Adrenal gland (tissue), 12 donors: ENCODE measurements around the gene PRDM15. TPM values are rescaled to one million over a fixed set of nuclear protein-coding genes. Genes with fewer than 3 reads are reported as not detected.

Experiments
- DNase-seq, 7 donors: peaks; one replicate each; pipeline ENCODE4 v3.0.0-alpha.2; 2019 to 2020
- H3K27ac ChIP-seq, 5 donors: fragments of 200-600 bp; sonication (generic) in 4 of 5; 1 replicate in 3 of 5; 2 replicates in 2 of 5; pipeline versions ENCODE4 v1.5.1 to v1.8.0; 2016 to 2020; ENCODE audit warnings: mild to moderate bottlenecking in 1 of 5
- H3K27me3 ChIP-seq: fragments of 200-600 bp; 2 replicates; pipeline ENCODE4 v1.8.0; 2021
- H3K36me3 ChIP-seq, 2 donors: fragments of 200-600 bp; replicated peaks in 1 of 2; 1 replicate in 1 of 2; 2 replicates in 1 of 2; pipeline versions ENCODE4 v1.5.1 to v1.8.0; 2018 to 2022
- H3K4me1 ChIP-seq, 2 donors: fragments of 200-600 bp; replicated peaks in 1 of 2; 1 replicate in 1 of 2; 2 replicates in 1 of 2; pipeline versions ENCODE4 v1.5.1 to v1.8.0; 2018 to 2021
- H3K4me3 ChIP-seq, 4 donors: fragments of 200-600 bp; sonication (generic) in 3 of 4; one replicate each; pipeline ENCODE4 v1.5.1; 2016 to 2018
- H3K9me3 ChIP-seq, 3 donors: fragments of 200-600 bp; sonication (generic) in 1 of 3; replicated peaks in 1 of 3; 1 replicate in 2 of 3; 2 replicates in 1 of 3; pipeline versions ENCODE4 v1.5.1 to v1.8.0; 2016 to 2021
- CTCF ChIP-seq, 6 experiments: fragments of 450-650 bp in 4 of 6; fragments of 200-600 bp in 2 of 6; sonication (generic) in 1 of 6; IDR thresholded peaks; 1 replicate in 5 of 6; 2 replicates in 1 of 6; pipeline versions ENCODE4 v1.5.1 to v1.8.0; 2016 to 2021; ENCODE audit warnings: antibody characterized with exemption in 6 of 6, mild to moderate bottlenecking in 2 of 6, moderate library complexity in 1 of 6
- POLR2A ChIP-seq, 2 donors: fragments of 450-650 bp; IDR thresholded peaks; one replicate each; pipeline ENCODE4 v1.6.1; 2017; ENCODE audit warnings: antibody characterized with exemption in 2 of 2, mild to moderate bottlenecking in 2 of 2, moderate library complexity in 1 of 2
- WGBS, 4 donors: extraction: QIAGEN DNeasy Blood & Tissue Kit in 2 of 4; methylation state at CpG; one replicate each; pipeline versions ENCODE4 v1.1.5 to v1.1.7; 2013 to 2017; 5-methylcytosine and 5-hydroxymethylcytosine counted together
- intact Hi-C, 2 donors: fragments of 100-400 bp; cut with DNase I; formaldehyde crosslinking; loops; one replicate each; pipeline versions ENCODE4 v1.14.1 to v1.15.0; 2022 to 2023
- polyA plus RNA-seq, 3 donors: library from polyadenylated mRNA; stranded (reverse); fragments of 200-250 nt in 2 of 3; fragments of 350-450 nt in 1 of 3; fragmentation: Illumina TruSeq in 1 of 3; extraction: RNeasy Lipid Tissue Mini Kit (QIAGEN cat#74804) in 1 of 3; gene quantifications; one replicate each; pipeline ENCODE4 v1.2.3, GENCODE V29; 2013 to 2014
- total RNA-seq, 9 donors: library from RNA; depleted of rRNA in 4 of 9; stranded (reverse); fragments of >200 nt in 4 of 9; fragments of 120-200 nt in 1 of 9; fragmentation: NEBNext Ultra II Directional in 1 of 9; extraction: Animal tissue kit (Norgen Biotek cat#: 25700) in 1 of 9; gene quantifications; one replicate each; pipeline versions ENCODE4 v1.1.0 to v1.2.4, GENCODE V29; 2013 to 2023
- donor health status: healthy with polysubstance abuse.
- donor health status: Bipolar disorder and iron deficiency.
- donor health status: DM: yes; HTN: yes; CAD: no.
- donor health status: DM: no; HTN: no; CAD: no.
- donor health status: DM: no; HTN: no; CAD: no.
- donor health status: DM: yes; HTN: yes; CAD: no.

The PRDM15 gene
- total and polyA plus RNA-seq, 12 donors: 2.9 to 6.7 (median 4.0) TPM

GRCh38 chr21:41760411-41760810, 118.7 kb downstream of the PRDM15 start:
- TF ChIP-seq POLR2A (IDR thresholded peaks at IDR 0.05): no peak
- TF ChIP-seq CTCF (IDR thresholded peaks at IDR 0.05): no peak
- no peak for DNase-seq
- Histone ChIP-seq H3K27ac (no peak overlapping the region), H3K4me1 (no peaks in the 10 kb centered on the region), H3K4me3 (no peak overlapping the region), H3K27me3 (peaks cover 41% of the 10 kb centered on the region), H3K36me3 (no peaks in the 10 kb centered on the region), H3K9me3 (no peaks in the 10 kb centered on the region)
- intact Hi-C loops: no loop called here
- WGBS, 4 donors: 56 to 69% (median 63%) methylated on average over 9 of the region's 9 CpGs

- no peaks in the 10 kb centered on the region for H3K4me1 ChIP-seq
- H3K4me3 ChIP-seq: no peak overlapping the region
- 70 to 80% (median 76%) methylated on average over 4 to 5 of the region's 5 CpGs for WGBS, 4 donors
- DNase-seq: no peak
- intact Hi-C loops: no loop called here
- H3K36me3 ChIP-seq: no peaks in the 10 kb centered on the region
- H3K27ac ChIP-seq: no peak overlapping the region
- peaks cover 36% of the 10 kb centered on the region for H3K27me3 ChIP-seq
- H3K9me3 ChIP-seq: no peaks in the 10 kb centered on the region
- no peak for TF ChIP-seq CTCF (IDR thresholded peaks at IDR 0.05)
- no peak for TF ChIP-seq POLR2A (IDR thresholded peaks at IDR 0.05)
Observed at GRCh38 chr21:41759926-41760325, 119.2 kb downstream of the PRDM15 start.

GRCh38 chr21:41759214-41759840, 119.8 kb downstream of the PRDM15 start:
- WGBS, 4 donors: 71 to 88% (median 80%) methylated on average over 4 to 11 of the region's 11 CpGs
- Histone ChIP-seq H3K4me1 (no peaks in the 10 kb centered on the region), H3K9me3 (no peaks in the 10 kb centered on the region), H3K36me3 (no peaks in the 10 kb centered on the region), H3K27ac (no peak overlapping the region), H3K4me3 (no peak overlapping the region), H3K27me3 (peaks cover 31% of the 10 kb centered on the region)
- intact Hi-C loops: no loop called here
- DNase-seq: no peak
- TF ChIP-seq POLR2A (IDR thresholded peaks at IDR 0.05) (no peak), CTCF (IDR thresholded peaks at IDR 0.05) (no peak)

- peaks cover 24% of the 10 kb centered on the region for H3K27me3 ChIP-seq
- no peaks in the 10 kb centered on the region for H3K36me3 ChIP-seq
- WGBS, 4 donors: 78 to 93% (median 84%) methylated on average over 5 of the region's 5 CpGs
- H3K9me3 ChIP-seq: no peaks in the 10 kb centered on the region
- DNase-seq: no peak
- H3K27ac ChIP-seq: no peak overlapping the region
- H3K4me3 ChIP-seq: no peak overlapping the region
- H3K4me1 ChIP-seq: no peaks in the 10 kb centered on the region
- TF ChIP-seq POLR2A (IDR thresholded peaks at IDR 0.05) (no peak), CTCF (IDR thresholded peaks at IDR 0.05) (no peak)
- intact Hi-C loops: no loop called here
Observed at GRCh38 chr21:41758550-41758949, 120.6 kb downstream of the PRDM15 start.
